ENCODE data around the gene UBE2N. TPM values are rescaled to one million over a fixed set of nuclear protein-coding genes. Genes with fewer than 3 reads are reported as not detected.

The UBE2N gene
- total and polyA plus RNA-seq, 11 donors = 53.6 to 107 (median 88.1) TPM

DNA sequence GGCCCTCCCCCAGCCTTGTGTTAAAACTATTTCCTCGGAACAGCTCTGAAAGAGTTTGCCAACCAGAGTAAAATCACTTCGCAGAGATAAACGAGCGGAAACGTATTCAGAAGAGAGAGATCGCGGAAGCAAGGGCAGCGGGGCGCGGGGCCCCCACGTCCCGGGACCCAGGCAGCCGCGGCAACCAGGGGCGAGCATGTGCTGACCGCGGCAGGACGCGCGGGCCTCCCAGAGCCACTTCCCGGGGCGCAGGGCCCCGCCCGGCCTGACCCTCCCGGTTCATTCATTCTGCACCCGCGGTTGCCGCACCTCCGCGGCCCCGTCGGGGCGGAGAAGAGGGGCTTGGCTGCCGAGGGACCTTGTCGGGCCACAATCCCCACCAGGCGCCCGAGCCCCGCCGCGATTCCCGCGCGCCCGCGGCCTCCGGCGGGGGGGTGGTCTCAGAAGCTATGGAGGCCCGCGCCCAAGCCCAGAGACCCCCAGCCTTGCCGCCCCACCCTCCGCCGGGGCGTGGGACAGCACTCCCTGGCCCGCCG is 598 bp downstream of the UBE2N start:
- peak; percentile 25 to 77 (median 42) for DNase-seq
- TF ChIP-seq, protein P1, sequence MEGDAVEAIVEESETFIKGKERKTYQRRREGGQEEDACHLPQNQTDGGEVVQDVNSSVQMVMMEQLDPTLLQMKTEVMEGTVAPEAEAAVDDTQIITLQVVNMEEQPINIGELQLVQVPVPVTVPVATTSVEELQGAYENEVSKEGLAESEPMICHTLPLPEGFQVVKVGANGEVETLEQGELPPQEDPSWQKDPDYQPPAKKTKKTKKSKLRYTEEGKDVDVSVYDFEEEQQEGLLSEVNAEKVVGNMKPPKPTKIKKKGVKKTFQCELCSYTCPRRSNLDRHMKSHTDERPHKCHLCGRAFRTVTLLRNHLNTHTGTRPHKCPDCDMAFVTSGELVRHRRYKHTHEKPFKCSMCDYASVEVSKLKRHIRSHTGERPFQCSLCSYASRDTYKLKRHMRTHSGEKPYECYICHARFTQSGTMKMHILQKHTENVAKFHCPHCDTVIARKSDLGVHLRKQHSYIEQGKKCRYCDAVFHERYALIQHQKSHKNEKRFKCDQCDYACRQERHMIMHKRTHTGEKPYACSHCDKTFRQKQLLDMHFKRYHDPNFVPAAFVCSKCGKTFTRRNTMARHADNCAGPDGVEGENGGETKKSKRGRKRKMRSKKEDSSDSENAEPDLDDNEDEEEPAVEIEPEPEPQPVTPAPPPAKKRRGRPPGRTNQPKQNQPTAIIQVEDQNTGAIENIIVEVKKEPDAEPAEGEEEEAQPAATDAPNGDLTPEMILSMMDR (IDR thresholded peaks at IDR 0.05) = no peak
- TF ChIP-seq POLR2A (IDR thresholded peaks at IDR 0.05) = no peak
- H3K27me3 ChIP-seq = no peaks in the 10 kb centered on the region
- H3K36me3 ChIP-seq = no peaks in the 10 kb centered on the region
- H3K9me3 ChIP-seq = no peaks in the 10 kb centered on the region
- peaks cover 7 to 56% (median 43%) of the 10 kb centered on the region in 12 donors for H3K4me1 ChIP-seq
- H3K4me3 ChIP-seq = peak overlapping the region; percentile 68 to 100 (median 94)
- WGBS, 4 donors = 0 to 1% (median 0%) methylated on average over 14 to 55 of the region's 55 CpGs
- peak in 2 of 4 donors; percentile 13 to 39 for ATAC-seq
- intact Hi-C loops (cut with DNase I) = no loop called here
- H3K27ac ChIP-seq = peak overlapping the region; percentile 51 to 96 (median 92)

DNA sequence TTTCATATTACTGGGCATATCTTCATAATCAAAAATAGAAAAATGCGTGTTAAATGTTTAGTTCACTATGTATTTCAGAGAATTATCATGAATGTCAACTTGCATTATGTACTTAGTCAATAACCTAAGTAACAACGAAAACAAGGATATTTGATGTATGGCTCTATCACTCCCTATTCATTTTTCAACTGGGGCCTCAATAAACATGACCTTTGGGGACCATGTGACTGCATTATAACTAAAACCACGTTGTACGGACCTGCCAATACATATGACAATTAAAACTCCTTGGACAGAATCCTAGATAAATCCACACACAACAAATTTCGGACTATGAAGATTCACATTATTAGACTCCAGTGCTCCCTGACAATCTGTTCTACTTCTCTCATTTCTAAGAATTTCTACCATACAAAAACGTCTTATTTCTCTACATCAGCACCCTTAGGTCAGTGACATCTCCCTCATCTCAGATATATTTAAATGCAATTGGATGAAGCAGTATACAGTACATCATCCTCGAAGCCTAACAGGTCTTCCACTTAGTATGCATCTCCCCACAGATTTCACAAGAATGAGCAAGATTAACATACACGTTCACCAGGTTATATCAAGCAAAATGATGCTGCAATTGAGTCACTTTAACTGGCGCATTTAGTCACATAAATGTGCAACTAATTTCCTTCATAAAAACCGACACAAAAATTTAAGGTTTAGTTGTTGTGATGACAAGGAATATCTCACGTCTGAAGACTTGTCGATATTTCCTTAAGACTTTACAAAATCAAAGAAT is 1.5 kb downstream of the UBE2N start:
- no peak for ATAC-seq
- peaks cover 7 to 65% (median 50%) of the 10 kb centered on the region in 12 donors for H3K4me1 ChIP-seq
- TF ChIP-seq, protein P1 (IDR thresholded peaks at IDR 0.05) = no peak
- no peak for TF ChIP-seq POLR2A (IDR thresholded peaks at IDR 0.05)
- WGBS, 4 donors = 22 to 31% (median 24%) methylated on average over 12 of the region's 12 CpGs
- no peaks in the 10 kb centered on the region for H3K27me3 ChIP-seq
- intact Hi-C loops (cut with DNase I) = no loop called here
- no peaks in the 10 kb centered on the region for H3K36me3 ChIP-seq
- H3K9me3 ChIP-seq = no peaks in the 10 kb centered on the region
- DNase-seq = no peak
- H3K4me3 ChIP-seq = peak overlapping the region; percentile 68 to 100 (median 94)
- peak overlapping the region in 4 of 12 donors; percentile 91 to 96 (median 94) for H3K27ac ChIP-seq

DNA sequence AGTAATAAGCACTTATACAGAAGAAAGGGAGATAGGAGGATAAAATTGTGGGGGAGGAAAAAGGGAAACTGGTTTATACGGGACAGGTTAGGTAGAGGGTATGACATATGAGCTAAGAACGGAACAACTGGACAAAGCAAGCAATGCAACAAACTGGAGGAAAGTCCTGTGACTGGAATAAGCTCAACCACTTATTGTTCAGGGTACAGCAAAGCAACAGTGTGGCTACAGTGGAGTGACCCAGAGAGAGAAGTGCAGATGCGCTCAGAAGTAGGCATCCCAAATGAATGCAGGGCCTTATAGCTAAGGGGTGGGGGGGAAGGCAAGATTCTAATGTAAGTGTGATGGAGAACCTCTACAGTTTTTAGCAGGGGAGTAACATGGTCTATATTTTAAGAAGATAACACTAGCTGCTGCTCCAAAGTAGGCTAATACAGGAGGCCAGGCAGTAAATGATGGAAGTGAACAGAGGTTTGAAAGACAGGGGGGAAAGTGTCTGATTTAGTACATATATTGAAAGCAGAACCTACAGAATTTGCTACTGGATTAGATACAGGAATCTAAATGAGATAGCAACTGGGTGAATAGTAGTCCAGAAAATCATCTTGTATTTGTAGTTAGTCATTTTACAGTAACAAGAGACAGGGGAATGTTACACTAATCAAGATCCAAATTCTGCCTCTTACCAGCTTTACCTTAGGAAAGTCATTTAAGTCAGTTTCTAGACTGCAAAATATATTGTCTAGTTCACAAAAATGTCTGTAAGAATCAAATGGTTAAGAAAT is 3.3 kb downstream of the UBE2N start:
- 47 to 59% (median 55%) methylated on average over 3 of the region's 3 CpGs for WGBS, 4 donors
- DNase-seq = no peak
- TF ChIP-seq, protein P1 (IDR thresholded peaks at IDR 0.05) = no peak
- TF ChIP-seq POLR2A (IDR thresholded peaks at IDR 0.05) = no peak
- peak overlapping the region in 3 of 12 donors; percentile 6 to 35 (median 8) for H3K27ac ChIP-seq
- no peak for ATAC-seq
- no peaks in the 10 kb centered on the region for H3K9me3 ChIP-seq
- H3K4me3 ChIP-seq = no peak overlapping the region
- no peaks in the 10 kb centered on the region for H3K36me3 ChIP-seq
- intact Hi-C loops (cut with DNase I) = no loop called here
- H3K4me1 ChIP-seq = peaks cover 9 to 83% (median 65%) of the 10 kb centered on the region in 12 donors
- H3K27me3 ChIP-seq = no peaks in the 10 kb centered on the region
